Osteocyte (in vitro differentiated cells): Measurements from ENCODE around the gene MYL12A. TPM values are rescaled to one million over a fixed set of nuclear protein-coding genes. Genes with fewer than 3 reads are reported as not detected.
"Not testable (repeated sequence)": the region's sequence is repeated elsewhere in the genome, so short reads cannot be mapped to it uniquely, and the experiment has no call there.

Source experiments
- DNase-seq: peaks from one replicate; pipeline ENCODE4 v3.0.0; 2021; ENCODE audit warnings: mixed read lengths; ENCODE audit not compliant: unreplicated experiment; ENCODE audit errors: extremely low spot score
- H3K27ac Mint-ChIP-seq: one replicate; pipeline ENCODE4 v1.8.0; 2021; ENCODE audit warnings: mild to moderate bottlenecking, mixed read lengths; ENCODE audit not compliant: unreplicated experiment
- H3K27me3 Mint-ChIP-seq: one replicate; pipeline ENCODE4 v1.8.0; 2021; ENCODE audit warnings: mixed read lengths; ENCODE audit not compliant: unreplicated experiment
- H3K36me3 Mint-ChIP-seq: one replicate; pipeline ENCODE4 v1.8.0; 2021; ENCODE audit warnings: mixed read lengths; ENCODE audit not compliant: unreplicated experiment
- H3K4me1 Mint-ChIP-seq: one replicate; pipeline ENCODE4 v1.8.0; 2021; ENCODE audit warnings: mixed read lengths; ENCODE audit not compliant: unreplicated experiment
- H3K4me3 Mint-ChIP-seq: one replicate; pipeline ENCODE4 v1.8.0; 2021; ENCODE audit warnings: mild to moderate bottlenecking, moderate library complexity, mixed read lengths; ENCODE audit not compliant: unreplicated experiment
- H3K9me3 Mint-ChIP-seq: one replicate; pipeline ENCODE4 v1.8.0; 2021; ENCODE audit warnings: mixed read lengths; ENCODE audit not compliant: unreplicated experiment
- long read RNA-seq: library from polyadenylated mRNA; unstranded; transcript quantifications from one replicate; pipeline ENCODE4 v2.0.0, GENCODE V29; 2021
- total RNA-seq: library from RNA; stranded (reverse); gene quantifications from 2 replicates; pipeline ENCODE4 v1.2.1, GENCODE V29; 2021
- TF ChIP-seq, protein P1 (sequence below): fragments of 200-600 bp; sonication (generic); IDR thresholded peaks from 2 replicates; pipeline ENCODE4 v1.5.0; 2021; ENCODE audit warnings: antibody characterized with exemption, mild to moderate bottlenecking, moderate library complexity

MYL12A gene
- 475 and 500 TPM in 2 replicates for total RNA-seq
- long read RNA-seq, transcript MYL12A-201 (4 exons, 1,229 nt) = major isoform, 700 of 776 reads
- long read RNA-seq, transcript MYL12A-207 (4 exons, 947 nt) = minor isoform, 14 of 776 reads
- long read RNA-seq, transcript MYL12A-212 (1 exons, 738 nt) = minor isoform, 43 of 776 reads
- long read RNA-seq, partial matches to known transcripts = 8 of 776 reads
- long read RNA-seq, other reads (novel, unspliced or antisense) = 9 of 776 reads

DNA sequence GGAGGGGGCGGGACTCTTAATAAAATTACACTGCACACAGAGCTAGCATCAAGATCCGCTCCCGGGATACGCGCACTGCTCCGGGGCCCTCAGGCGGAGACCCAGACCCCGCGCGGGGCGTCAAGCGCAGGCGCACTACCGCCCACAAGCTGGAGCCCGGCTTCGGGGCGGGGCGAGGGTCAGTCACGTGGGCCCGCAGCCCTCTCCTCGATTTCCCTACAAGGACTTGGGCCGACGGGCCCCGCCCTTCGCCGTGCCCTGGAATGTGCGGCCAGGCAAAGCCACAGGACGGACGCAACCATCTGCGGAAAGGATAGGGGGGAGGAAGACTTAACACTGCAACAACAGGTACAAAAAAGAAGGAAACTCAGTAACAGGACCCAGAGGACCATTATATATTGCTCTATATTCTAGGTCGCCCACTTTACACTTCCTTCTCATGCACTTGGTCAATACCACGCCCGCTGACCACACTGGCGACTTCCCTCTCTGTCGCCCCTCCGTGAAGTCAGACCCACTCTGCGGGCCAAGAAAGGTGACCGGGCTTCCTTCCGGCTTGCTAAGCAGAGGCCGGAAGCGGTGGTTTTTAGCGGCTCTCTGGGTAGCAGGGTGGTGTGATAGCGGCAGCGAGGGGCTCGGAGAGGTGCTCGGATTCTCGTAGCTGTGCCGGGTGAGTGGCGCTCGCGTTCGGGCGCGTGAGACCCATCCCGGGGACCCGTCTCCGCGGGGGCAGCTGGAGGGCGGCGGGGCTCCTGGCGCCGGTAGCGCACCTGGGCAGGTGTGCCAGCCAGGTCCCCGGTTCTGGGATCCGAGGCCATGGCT, at the start of gene MYL12A:
Gene MYL12A, plus strand, starts transcription at position 562 of the 822 bp plus-strand sequence. CDS start 5,447 bp downstream, outside the sequence.
- Mint-ChIP-seq H3K36me3 (peaks cover 15% of the 10 kb centered on the region), H3K4me3 (peak within 1 kb of the TSS; percentile 88), H3K27ac (peak within 1 kb of the TSS; percentile 99), H3K4me1 (peaks cover 48% of the 10 kb centered on the region), H3K27me3 (no peaks in the 10 kb centered on the region), H3K9me3 (no peaks in the 10 kb centered on the region)
- TF ChIP-seq, protein P1, sequence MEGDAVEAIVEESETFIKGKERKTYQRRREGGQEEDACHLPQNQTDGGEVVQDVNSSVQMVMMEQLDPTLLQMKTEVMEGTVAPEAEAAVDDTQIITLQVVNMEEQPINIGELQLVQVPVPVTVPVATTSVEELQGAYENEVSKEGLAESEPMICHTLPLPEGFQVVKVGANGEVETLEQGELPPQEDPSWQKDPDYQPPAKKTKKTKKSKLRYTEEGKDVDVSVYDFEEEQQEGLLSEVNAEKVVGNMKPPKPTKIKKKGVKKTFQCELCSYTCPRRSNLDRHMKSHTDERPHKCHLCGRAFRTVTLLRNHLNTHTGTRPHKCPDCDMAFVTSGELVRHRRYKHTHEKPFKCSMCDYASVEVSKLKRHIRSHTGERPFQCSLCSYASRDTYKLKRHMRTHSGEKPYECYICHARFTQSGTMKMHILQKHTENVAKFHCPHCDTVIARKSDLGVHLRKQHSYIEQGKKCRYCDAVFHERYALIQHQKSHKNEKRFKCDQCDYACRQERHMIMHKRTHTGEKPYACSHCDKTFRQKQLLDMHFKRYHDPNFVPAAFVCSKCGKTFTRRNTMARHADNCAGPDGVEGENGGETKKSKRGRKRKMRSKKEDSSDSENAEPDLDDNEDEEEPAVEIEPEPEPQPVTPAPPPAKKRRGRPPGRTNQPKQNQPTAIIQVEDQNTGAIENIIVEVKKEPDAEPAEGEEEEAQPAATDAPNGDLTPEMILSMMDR = no peak
- peak; percentile 99 for DNase-seq

DNA sequence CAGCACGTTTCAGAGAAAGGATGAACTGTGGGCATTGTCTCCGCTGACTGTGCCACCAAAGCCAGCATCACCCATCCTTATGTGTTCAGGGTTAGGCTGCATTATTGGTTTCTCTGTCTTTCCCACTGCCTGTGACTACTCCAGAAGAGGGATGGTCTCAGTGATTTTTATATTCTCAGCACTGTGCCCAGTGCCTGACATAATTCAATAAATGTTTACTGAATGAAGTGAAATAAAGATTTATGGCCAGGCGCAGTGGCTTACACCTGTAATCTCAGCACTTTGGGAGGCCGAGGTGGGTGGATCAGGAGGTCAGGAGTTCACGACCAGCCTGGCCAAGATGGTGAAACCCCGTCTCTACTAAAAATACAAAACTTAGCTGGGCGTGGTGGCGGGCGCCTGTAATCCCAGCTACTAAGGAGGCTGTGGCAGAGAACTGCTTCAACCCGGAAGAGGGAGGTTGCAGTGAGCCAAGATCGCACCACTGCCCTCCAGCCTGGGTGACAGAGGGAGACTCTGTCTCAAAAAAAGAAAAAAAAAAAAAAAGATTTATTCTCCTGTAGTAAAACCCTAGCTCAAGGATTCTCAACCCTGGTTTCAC, 49.2 kb upstream of the MYL12A start:
- not testable (repeated sequence) for H3K27ac Mint-ChIP-seq, H3K36me3 Mint-ChIP-seq, DNase-seq, H3K4me3 Mint-ChIP-seq, H3K4me1 Mint-ChIP-seq, H3K27me3 Mint-ChIP-seq
- peaks cover 14% of the 10 kb centered on the region for H3K9me3 Mint-ChIP-seq

DNA sequence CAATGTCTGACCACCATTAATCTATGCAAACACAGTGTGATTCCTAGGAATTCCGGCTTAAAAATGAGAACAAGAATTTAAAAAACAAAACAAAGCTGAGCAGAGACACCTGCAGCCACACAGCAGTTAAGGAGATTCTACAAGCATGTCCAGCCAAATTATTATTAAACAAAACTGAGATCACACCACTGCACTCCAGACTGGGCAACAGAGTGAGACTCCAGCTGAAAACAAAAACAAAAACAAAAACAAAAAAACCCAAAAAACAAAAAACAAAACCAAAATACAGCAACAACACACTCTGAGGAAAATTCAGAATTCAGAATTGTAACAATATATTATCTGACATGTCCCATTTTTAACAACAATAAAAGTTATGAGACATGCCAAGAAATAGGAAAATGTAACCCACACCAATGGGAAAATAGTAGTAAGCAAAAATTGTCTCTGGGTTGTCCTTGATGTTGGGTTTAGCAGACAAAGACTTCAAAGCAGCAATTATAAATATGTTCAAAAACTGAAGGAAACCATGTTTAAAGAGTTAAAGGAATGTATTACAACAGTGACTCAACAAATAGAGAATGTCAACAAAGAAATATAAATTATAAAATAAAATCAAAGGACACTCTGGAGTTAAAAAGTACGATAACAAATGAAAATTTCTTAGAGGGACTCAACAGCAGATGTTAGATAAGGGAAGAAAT, 47.5 kb upstream of the MYL12A start:
- no peaks in the 10 kb centered on the region for H3K4me1 Mint-ChIP-seq
- TF ChIP-seq, protein P1 = no peak
- DNase-seq = no peak
- H3K27ac Mint-ChIP-seq = no peak overlapping the region
- H3K4me3 Mint-ChIP-seq = no peak overlapping the region
- H3K36me3 Mint-ChIP-seq = peaks cover 3% of the 10 kb centered on the region
- H3K27me3 Mint-ChIP-seq = no peaks in the 10 kb centered on the region
- peaks cover 29% of the 10 kb centered on the region for H3K9me3 Mint-ChIP-seq

GRCh38 chr18:3205239-3205638, 42.4 kb upstream of the MYL12A start:
- no peaks in the 10 kb centered on the region for H3K27me3 Mint-ChIP-seq
- no peak overlapping the region for H3K27ac Mint-ChIP-seq
- no peak for DNase-seq
- no peak overlapping the region for H3K4me3 Mint-ChIP-seq
- peaks cover 32% of the 10 kb centered on the region for H3K9me3 Mint-ChIP-seq
- peaks cover 2% of the 10 kb centered on the region for H3K4me1 Mint-ChIP-seq
- TF ChIP-seq, protein P1 = no peak
- peaks cover 3% of the 10 kb centered on the region for H3K36me3 Mint-ChIP-seq

GRCh38 chr18:3207565-3207964, 40.0 kb upstream of the MYL12A start:
- Mint-ChIP-seq H3K27ac (no peak overlapping the region), H3K9me3 (peaks cover 26% of the 10 kb centered on the region), H3K4me3 (no peak overlapping the region), H3K27me3 (no peaks in the 10 kb centered on the region), H3K4me1 (peaks cover 21% of the 10 kb centered on the region), H3K36me3 (peaks cover 3% of the 10 kb centered on the region)
- TF ChIP-seq, protein P1 = no peak
- DNase-seq = no peak
